ENCODE results near the gene BRCA1.

- TF ChIP-seq, protein P1, sequence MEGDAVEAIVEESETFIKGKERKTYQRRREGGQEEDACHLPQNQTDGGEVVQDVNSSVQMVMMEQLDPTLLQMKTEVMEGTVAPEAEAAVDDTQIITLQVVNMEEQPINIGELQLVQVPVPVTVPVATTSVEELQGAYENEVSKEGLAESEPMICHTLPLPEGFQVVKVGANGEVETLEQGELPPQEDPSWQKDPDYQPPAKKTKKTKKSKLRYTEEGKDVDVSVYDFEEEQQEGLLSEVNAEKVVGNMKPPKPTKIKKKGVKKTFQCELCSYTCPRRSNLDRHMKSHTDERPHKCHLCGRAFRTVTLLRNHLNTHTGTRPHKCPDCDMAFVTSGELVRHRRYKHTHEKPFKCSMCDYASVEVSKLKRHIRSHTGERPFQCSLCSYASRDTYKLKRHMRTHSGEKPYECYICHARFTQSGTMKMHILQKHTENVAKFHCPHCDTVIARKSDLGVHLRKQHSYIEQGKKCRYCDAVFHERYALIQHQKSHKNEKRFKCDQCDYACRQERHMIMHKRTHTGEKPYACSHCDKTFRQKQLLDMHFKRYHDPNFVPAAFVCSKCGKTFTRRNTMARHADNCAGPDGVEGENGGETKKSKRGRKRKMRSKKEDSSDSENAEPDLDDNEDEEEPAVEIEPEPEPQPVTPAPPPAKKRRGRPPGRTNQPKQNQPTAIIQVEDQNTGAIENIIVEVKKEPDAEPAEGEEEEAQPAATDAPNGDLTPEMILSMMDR (IDR thresholded peaks at IDR 0.05; ENCODE audit: low read length), result no peak
- TF ChIP-seq EZH2 (optimal IDR thresholded peaks at IDR 0.05; ENCODE audit: low read depth, low read length), result no peak
Measured at GRCh38 chr17:43026595-43026994, 98.6 kb downstream of the BRCA1 start.
